Measurements from ENCODE around the gene CRHR2.

CRHR2 gene

GRCh38 chr7:30694774-30695721 lies 12.8 kb upstream of the CRHR2 start:
- TF ChIP-seq CTCF (IDR thresholded peaks at IDR 0.05; ENCODE audit: low read length) (no peak), EZH2 (optimal IDR thresholded peaks at IDR 0.05; ENCODE audit: low read depth, low read length) (no peak), EZH2phosphoT487 (IDR thresholded peaks at IDR 0.05; ENCODE audit: low read length) (no peak)
- H3K9me2 ChIP-seq (replicated peaks; ENCODE audit: insufficient read depth, low read length), result no peaks in the 10 kb centered on the region
- no peak for DNase-seq
- H2AFZ ChIP-seq (ENCODE audit: low read length), result no peak overlapping the region
- no peak overlapping the region for H3K9ac ChIP-seq (ENCODE audit: low read length)
- no peaks in the 10 kb centered on the region for H3K36me3 ChIP-seq (replicated peaks; ENCODE audit: insufficient read depth, low read length)
- no peaks in the 10 kb centered on the region for H4K20me1 ChIP-seq (ENCODE audit: insufficient read depth, low read length)
- H3K9me3 ChIP-seq (replicated peaks; ENCODE audit: insufficient read depth, low read length), result no peaks in the 10 kb centered on the region
- no peaks in the 10 kb centered on the region for H3K79me2 ChIP-seq (ENCODE audit: low read length)
- H3F3A ChIP-seq (ENCODE audit: insufficient read depth, low read length), result no peaks in the 10 kb centered on the region
- H3K27ac ChIP-seq (ENCODE audit: low read length), result no peak overlapping the region
- no peaks in the 10 kb centered on the region for H3K27me3 ChIP-seq (replicated peaks; ENCODE audit: insufficient read depth, low read length)
- H3K4me2 ChIP-seq (ENCODE audit: low read depth, low read length), result no peak overlapping the region
- H3K4me3 ChIP-seq (ENCODE audit: low read length), result no peak overlapping the region
- H3K4me1 ChIP-seq (ENCODE audit: low read length), result no peaks in the 10 kb centered on the region

- Histone ChIP-seq H3K4me3 (ENCODE audit: low read length) (no peak overlapping the region), H3K27me3 (replicated peaks; ENCODE audit: insufficient read depth, low read length) (no peaks in the 10 kb centered on the region), H3K4me2 (ENCODE audit: low read depth, low read length) (no peak overlapping the region), H3K9me2 (replicated peaks; ENCODE audit: insufficient read depth, low read length) (no peaks in the 10 kb centered on the region), H3K9ac (ENCODE audit: low read length) (no peak overlapping the region), H3K4me1 (ENCODE audit: low read length) (no peaks in the 10 kb centered on the region), H2AFZ (ENCODE audit: low read length) (no peak overlapping the region), H3K36me3 (replicated peaks; ENCODE audit: insufficient read depth, low read length) (no peaks in the 10 kb centered on the region), H3K27ac (ENCODE audit: low read length) (no peak overlapping the region), H3K9me3 (replicated peaks; ENCODE audit: insufficient read depth, low read length) (no peaks in the 10 kb centered on the region), H4K20me1 (ENCODE audit: insufficient read depth, low read length) (no peaks in the 10 kb centered on the region), H3F3A (ENCODE audit: insufficient read depth, low read length) (no peaks in the 10 kb centered on the region), H3K79me2 (ENCODE audit: low read length) (no peaks in the 10 kb centered on the region)
- no peak for TF ChIP-seq CTCF (IDR thresholded peaks at IDR 0.05; ENCODE audit: low read length)
- no peak for TF ChIP-seq EZH2 (optimal IDR thresholded peaks at IDR 0.05; ENCODE audit: low read depth, low read length)
- no peak for TF ChIP-seq EZH2phosphoT487 (IDR thresholded peaks at IDR 0.05; ENCODE audit: low read length)
- DNase-seq, result no peak
Observed at GRCh38 chr7:30694218-30694745, 12.0 kb upstream of the CRHR2 start.

- Histone ChIP-seq H3K27ac (ENCODE audit: low read length) (no peak overlapping the region), H2AFZ (ENCODE audit: low read length) (no peak overlapping the region), H3K9me2 (replicated peaks; ENCODE audit: insufficient read depth, low read length) (no peaks in the 10 kb centered on the region), H3K4me1 (ENCODE audit: low read length) (no peaks in the 10 kb centered on the region), H3K36me3 (replicated peaks; ENCODE audit: insufficient read depth, low read length) (no peaks in the 10 kb centered on the region), H3K9ac (ENCODE audit: low read length) (no peak overlapping the region), H3K27me3 (replicated peaks; ENCODE audit: insufficient read depth, low read length) (no peaks in the 10 kb centered on the region), H3K4me3 (ENCODE audit: low read length) (no peak overlapping the region), H4K20me1 (ENCODE audit: insufficient read depth, low read length) (no peaks in the 10 kb centered on the region), H3K79me2 (ENCODE audit: low read length) (no peaks in the 10 kb centered on the region), H3K9me3 (replicated peaks; ENCODE audit: insufficient read depth, low read length) (no peaks in the 10 kb centered on the region), H3F3A (ENCODE audit: insufficient read depth, low read length) (no peaks in the 10 kb centered on the region), H3K4me2 (ENCODE audit: low read depth, low read length) (no peak overlapping the region)
- TF ChIP-seq CTCF (IDR thresholded peaks at IDR 0.05; ENCODE audit: low read length), result no peak
- no peak for TF ChIP-seq EZH2 (optimal IDR thresholded peaks at IDR 0.05; ENCODE audit: low read depth, low read length)
- no peak for TF ChIP-seq EZH2phosphoT487 (IDR thresholded peaks at IDR 0.05; ENCODE audit: low read length)
- DNase-seq, result no peak
Observed at GRCh38 chr7:30692882-30693281, 10.6 kb upstream of the CRHR2 start.
